ENCODE results near the gene RASA3.

Gene RASA3

GRCh38 chr13:114062341-114062740 is 70.1 kb downstream of the RASA3 start:
- Mint-ChIP-seq H3K4me1 (peaks cover 59% of the 10 kb centered on the region), H3K36me3 (peaks cover 59% of the 10 kb centered on the region), H3K27ac (no peak overlapping the region), H3K27me3 (no peaks in the 10 kb centered on the region), H3K9me3 (no peaks in the 10 kb centered on the region), H3K4me3 (no peak overlapping the region)
- CTCF ChIA-PET = no interaction called here
- no peak for DNase-seq

- DNase-seq = no peak
- Mint-ChIP-seq H3K4me3 (no peak overlapping the region), H3K27me3 (no peaks in the 10 kb centered on the region), H3K4me1 (peaks cover 56% of the 10 kb centered on the region), H3K36me3 (peaks cover 59% of the 10 kb centered on the region), H3K9me3 (no peaks in the 10 kb centered on the region), H3K27ac (no peak overlapping the region)
- CTCF ChIA-PET = no interaction called here
These were observed 70.7 kb downstream of the RASA3 start for GRCh38 chr13:114061744-114062143.

- H3K27me3 Mint-ChIP-seq = no peaks in the 10 kb centered on the region
- H3K4me1 Mint-ChIP-seq = peaks cover 50% of the 10 kb centered on the region
- no peak overlapping the region for H3K4me3 Mint-ChIP-seq
These were observed 71.4 kb downstream of the RASA3 start for GRCh38 chr13:114061047-114061446.

GRCh38 chr13:114059946-114060860 is 72.2 kb downstream of the RASA3 start:
- Mint-ChIP-seq H3K36me3 (peaks cover 65% of the 10 kb centered on the region), H3K9me3 (no peaks in the 10 kb centered on the region), H3K27ac (peak overlapping the region; percentile 28), H3K4me1 (peaks cover 41% of the 10 kb centered on the region), H3K4me3 (no peak overlapping the region), H3K27me3 (no peaks in the 10 kb centered on the region)
- CTCF ChIA-PET = no interaction called here
- no peak for DNase-seq

More at GRCh38 chr13:114061047-114061446, 71.4 kb downstream of the RASA3 start:
- Mint-ChIP-seq H3K9me3 (no peaks in the 10 kb centered on the region), H3K27ac (no peak overlapping the region), H3K36me3 (peaks cover 62% of the 10 kb centered on the region)
- CTCF ChIA-PET = no interaction called here
- no peak for DNase-seq

GRCh38 chr13:114059428-114059827 is 73.0 kb downstream of the RASA3 start:
- Mint-ChIP-seq H3K4me3 (no peak overlapping the region), H3K4me1 (peaks cover 37% of the 10 kb centered on the region), H3K36me3 (peaks cover 69% of the 10 kb centered on the region)

GRCh38 chr13:114058051-114058867 is 74.2 kb downstream of the RASA3 start:
- Mint-ChIP-seq H3K36me3 (peaks cover 65% of the 10 kb centered on the region), H3K4me1 (peaks cover 30% of the 10 kb centered on the region), H3K4me3 (no peak overlapping the region), H3K9me3 (no peaks in the 10 kb centered on the region), H3K27me3 (no peaks in the 10 kb centered on the region), H3K27ac (peak overlapping the region; percentile 77)
- CTCF ChIA-PET = no interaction called here
- no peak for DNase-seq

More at GRCh38 chr13:114059428-114059827, 73.0 kb downstream of the RASA3 start:
- no peak for DNase-seq
- CTCF ChIA-PET = no interaction called here
- Mint-ChIP-seq H3K27me3 (no peaks in the 10 kb centered on the region), H3K27ac (no peak overlapping the region), H3K9me3 (no peaks in the 10 kb centered on the region)

GRCh38 chr13:114057166-114058050 is 75.0 kb downstream of the RASA3 start:
- Mint-ChIP-seq H3K36me3 (peaks cover 64% of the 10 kb centered on the region), H3K27ac (peak overlapping the region; percentile 55), H3K4me3 (no peak overlapping the region), H3K27me3 (no peaks in the 10 kb centered on the region), H3K4me1 (peaks cover 33% of the 10 kb centered on the region), H3K9me3 (no peaks in the 10 kb centered on the region)
- no peak for DNase-seq
- CTCF ChIA-PET = no interaction called here

- H3K9me3 Mint-ChIP-seq = no peaks in the 10 kb centered on the region
- peak overlapping the region; percentile 72 for H3K27ac Mint-ChIP-seq
- peaks cover 30% of the 10 kb centered on the region for H3K4me1 Mint-ChIP-seq
- no peak for DNase-seq
- H3K4me3 Mint-ChIP-seq = no peak overlapping the region
- CTCF ChIA-PET = no interaction called here
- H3K36me3 Mint-ChIP-seq = peaks cover 62% of the 10 kb centered on the region
- no peaks in the 10 kb centered on the region for H3K27me3 Mint-ChIP-seq
These were observed 76.0 kb downstream of the RASA3 start for GRCh38 chr13:114056205-114057013.

- Mint-ChIP-seq H3K9me3 (no peaks in the 10 kb centered on the region), H3K27ac (peak overlapping the region; percentile 72), H3K36me3 (peaks cover 66% of the 10 kb centered on the region), H3K4me3 (no peak overlapping the region), H3K27me3 (no peaks in the 10 kb centered on the region), H3K4me1 (peaks cover 30% of the 10 kb centered on the region)
- CTCF ChIA-PET = no interaction called here
- DNase-seq = no peak
These were observed 76.7 kb downstream of the RASA3 start for GRCh38 chr13:114055766-114056165.

GRCh38 chr13:114054830-114055439 is 77.5 kb downstream of the RASA3 start:
- CTCF ChIA-PET = no interaction called here
- Mint-ChIP-seq H3K27me3 (no peaks in the 10 kb centered on the region), H3K36me3 (peaks cover 71% of the 10 kb centered on the region), H3K4me3 (no peak overlapping the region), H3K27ac (no peak overlapping the region), H3K4me1 (peaks cover 34% of the 10 kb centered on the region), H3K9me3 (no peaks in the 10 kb centered on the region)
- DNase-seq = no peak

- CTCF ChIA-PET = no interaction called here
- Mint-ChIP-seq H3K27ac (no peak overlapping the region), H3K4me1 (peaks cover 38% of the 10 kb centered on the region), H3K9me3 (no peaks in the 10 kb centered on the region), H3K27me3 (no peaks in the 10 kb centered on the region), H3K4me3 (no peak overlapping the region), H3K36me3 (peaks cover 70% of the 10 kb centered on the region)
- no peak for DNase-seq
These were observed 78.2 kb downstream of the RASA3 start for GRCh38 chr13:114054264-114054663.

GRCh38 chr13:114053026-114053425 is 79.4 kb downstream of the RASA3 start:
- no peak overlapping the region for H3K27ac Mint-ChIP-seq
- H3K36me3 Mint-ChIP-seq = peaks cover 66% of the 10 kb centered on the region
- CTCF ChIA-PET = no interaction called here
- no peaks in the 10 kb centered on the region for H3K27me3 Mint-ChIP-seq
- DNase-seq = no peak
- H3K4me3 Mint-ChIP-seq = no peak overlapping the region
- H3K4me1 Mint-ChIP-seq = peaks cover 37% of the 10 kb centered on the region
- H3K9me3 Mint-ChIP-seq = no peaks in the 10 kb centered on the region

Measured in activated naive CD4-positive, alpha-beta T cell treated with anti-CD3 and anti-CD28 coated beads, Interleukin-2, amount 10 ng/mL, durations not matched to agents 7 days and 5 days (primary cell).